HL-60 (cell line): ENCODE measurements around the gene GALNT7.

ENCODE experiments used
- DNase-seq, 2 experiments: peaks; one replicate each; pipeline ENCODE4 v3.0.0-alpha.2; 2010 to 2020; ENCODE audit warnings: low read depth in 1 of 2, low spot score in 1 of 2
- H3K27ac ChIP-seq: fragments of 250-450 bp; sonication (Bioruptor Pico); replicated peaks from 2 replicates; pipeline ENCODE4 v1.5.1; 2020; ENCODE audit warnings: mild to moderate bottlenecking, moderate library complexity
- H3K27me3 ChIP-seq: fragments of 250-450 bp; sonication (Bioruptor Pico); 2 replicates; pipeline ENCODE4 v1.5.1; 2021; ENCODE audit warnings: mild to moderate bottlenecking, moderate library complexity; ENCODE audit not compliant: insufficient read depth, poor library complexity, severe bottlenecking
- H3K4me3 ChIP-seq: replicated peaks from 2 replicates; pipeline ENCODE4 v1.5.1; 2011; ENCODE audit warnings: mild to moderate bottlenecking, control low read depth, low read length; ENCODE audit not compliant: insufficient read depth
- CTCF ChIP-seq: IDR thresholded peaks from one replicate; pipeline ENCODE4 v1.5.1; 2011; ENCODE audit warnings: low read length, control low read depth, inconsistent platforms; ENCODE audit not compliant: insufficient read depth
- GABPA ChIP-seq: IDR thresholded peaks from 2 replicates; pipeline ENCODE4 v1.6.1; 2012; ENCODE audit warnings: low read depth
- POLR2AphosphoS5 ChIP-seq: IDR thresholded peaks from 2 replicates; pipeline ENCODE4 v1.6.1; 2012; ENCODE audit warnings: low read depth
- SPI1 ChIP-seq: IDR thresholded peaks from 2 replicates; pipeline ENCODE4 v1.6.1; 2012; ENCODE audit warnings: low read depth, mild to moderate bottlenecking, borderline replicate concordance
- TF ChIP-seq, protein P1 (sequence below): IDR thresholded peaks from 2 replicates; pipeline ENCODE4 v1.6.1; 2012; ENCODE audit warnings: low read depth; ENCODE audit not compliant: insufficient replicate concordance

Gene GALNT7

DNA sequence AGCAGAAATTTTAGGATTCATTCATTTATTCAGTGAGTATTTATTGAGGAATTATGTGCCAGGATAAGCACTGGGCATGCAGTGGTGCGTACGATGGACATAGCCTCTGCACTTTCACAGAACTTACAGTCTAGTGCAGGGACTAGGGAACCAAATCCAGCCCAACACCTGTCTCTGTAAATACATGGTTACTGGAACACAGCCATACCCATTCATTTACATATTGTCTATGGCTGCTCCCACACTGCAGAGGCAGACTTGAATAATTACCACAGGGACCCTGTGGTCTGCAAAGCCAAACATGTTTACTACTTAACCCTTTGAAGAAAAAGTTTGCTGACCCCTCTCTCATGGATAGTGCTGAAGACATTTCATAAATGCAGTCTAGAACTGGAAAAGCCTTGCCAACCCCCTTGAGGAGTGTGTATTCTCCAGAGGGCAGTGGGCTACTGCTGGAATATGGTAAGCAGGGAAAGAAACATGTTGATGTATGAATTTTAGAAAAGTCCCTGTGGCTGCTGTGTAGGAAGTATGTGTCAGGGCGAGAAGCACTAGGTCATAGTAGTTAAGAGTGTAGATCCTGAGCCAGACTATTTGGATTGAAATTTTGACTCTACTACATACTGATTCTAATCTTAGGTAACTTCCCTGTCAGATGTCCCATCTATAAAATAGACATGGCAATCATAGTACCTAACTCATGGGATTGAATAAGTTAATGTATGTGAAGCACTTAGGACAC lies 75.5 kb downstream of the GALNT7 start:
- Histone ChIP-seq H3K27me3 (no peaks in the 10 kb centered on the region), H3K27ac (no peak overlapping the region), H3K4me3 (no peak overlapping the region)
- no peak for TF ChIP-seq POLR2AphosphoS5
- no peak for TF ChIP-seq CTCF
- TF ChIP-seq GABPA, result no peak
- TF ChIP-seq SPI1, result no peak
- DNase-seq, result no peak

DNA sequence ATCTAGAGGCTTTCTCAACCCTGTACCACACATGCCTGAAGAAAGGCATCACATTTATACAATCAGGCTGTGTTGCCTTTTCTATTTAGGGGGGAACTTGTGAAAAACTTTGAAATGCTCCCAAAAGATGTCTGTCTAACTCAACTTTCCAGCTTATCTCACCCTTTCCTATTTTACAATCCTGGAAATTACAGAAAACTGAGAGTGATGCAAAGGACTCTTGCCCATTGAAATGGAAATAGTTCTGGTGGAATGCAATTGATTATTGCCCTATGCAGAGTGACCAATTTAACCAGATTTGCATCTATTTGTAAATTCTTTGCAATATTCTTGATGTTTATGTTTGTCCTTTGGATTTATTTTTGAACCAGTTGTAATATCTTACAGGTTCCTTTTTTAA lies 77.3 kb downstream of the GALNT7 start:
- Histone ChIP-seq H3K27me3 (no peaks in the 10 kb centered on the region), H3K27ac (no peak overlapping the region), H3K4me3 (no peak overlapping the region)
- no peak for DNase-seq
- TF ChIP-seq, protein P1, sequence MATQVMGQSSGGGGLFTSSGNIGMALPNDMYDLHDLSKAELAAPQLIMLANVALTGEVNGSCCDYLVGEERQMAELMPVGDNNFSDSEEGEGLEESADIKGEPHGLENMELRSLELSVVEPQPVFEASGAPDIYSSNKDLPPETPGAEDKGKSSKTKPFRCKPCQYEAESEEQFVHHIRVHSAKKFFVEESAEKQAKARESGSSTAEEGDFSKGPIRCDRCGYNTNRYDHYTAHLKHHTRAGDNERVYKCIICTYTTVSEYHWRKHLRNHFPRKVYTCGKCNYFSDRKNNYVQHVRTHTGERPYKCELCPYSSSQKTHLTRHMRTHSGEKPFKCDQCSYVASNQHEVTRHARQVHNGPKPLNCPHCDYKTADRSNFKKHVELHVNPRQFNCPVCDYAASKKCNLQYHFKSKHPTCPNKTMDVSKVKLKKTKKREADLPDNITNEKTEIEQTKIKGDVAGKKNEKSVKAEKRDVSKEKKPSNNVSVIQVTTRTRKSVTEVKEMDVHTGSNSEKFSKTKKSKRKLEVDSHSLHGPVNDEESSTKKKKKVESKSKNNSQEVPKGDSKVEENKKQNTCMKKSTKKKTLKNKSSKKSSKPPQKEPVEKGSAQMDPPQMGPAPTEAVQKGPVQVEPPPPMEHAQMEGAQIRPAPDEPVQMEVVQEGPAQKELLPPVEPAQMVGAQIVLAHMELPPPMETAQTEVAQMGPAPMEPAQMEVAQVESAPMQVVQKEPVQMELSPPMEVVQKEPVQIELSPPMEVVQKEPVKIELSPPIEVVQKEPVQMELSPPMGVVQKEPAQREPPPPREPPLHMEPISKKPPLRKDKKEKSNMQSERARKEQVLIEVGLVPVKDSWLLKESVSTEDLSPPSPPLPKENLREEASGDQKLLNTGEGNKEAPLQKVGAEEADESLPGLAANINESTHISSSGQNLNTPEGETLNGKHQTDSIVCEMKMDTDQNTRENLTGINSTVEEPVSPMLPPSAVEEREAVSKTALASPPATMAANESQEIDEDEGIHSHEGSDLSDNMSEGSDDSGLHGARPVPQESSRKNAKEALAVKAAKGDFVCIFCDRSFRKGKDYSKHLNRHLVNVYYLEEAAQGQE, result no peak
- TF ChIP-seq SPI1 (no peak), POLR2AphosphoS5 (no peak), GABPA (no peak), CTCF (no peak)

DNA sequence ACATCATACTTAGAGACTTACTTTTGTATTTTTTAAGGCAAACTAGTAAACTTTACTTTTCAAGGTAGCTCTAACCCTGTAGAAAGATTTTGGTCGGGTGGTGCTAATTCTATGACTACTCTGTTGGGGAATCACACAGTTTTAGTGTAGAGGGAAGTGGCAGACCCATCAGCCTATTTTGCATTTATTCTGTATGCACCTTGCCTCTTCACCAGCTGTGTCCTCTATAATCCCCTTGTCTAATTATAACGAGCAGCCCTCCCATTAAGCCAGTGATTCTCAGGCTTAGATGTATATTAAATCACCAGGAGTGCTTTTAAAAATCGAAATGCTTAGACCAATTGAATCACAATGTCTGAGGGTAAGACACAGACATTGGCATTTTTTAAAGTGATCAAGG lies 78.1 kb downstream of the GALNT7 start:
- DNase-seq, result no peak
- H3K4me3 ChIP-seq, result no peak overlapping the region
- TF ChIP-seq SPI1 (no peak), POLR2AphosphoS5 (no peak), GABPA (no peak), CTCF (no peak)
- TF ChIP-seq, protein P1, result no peak
- H3K27me3 ChIP-seq, result no peaks in the 10 kb centered on the region
- no peak overlapping the region for H3K27ac ChIP-seq

DNA sequence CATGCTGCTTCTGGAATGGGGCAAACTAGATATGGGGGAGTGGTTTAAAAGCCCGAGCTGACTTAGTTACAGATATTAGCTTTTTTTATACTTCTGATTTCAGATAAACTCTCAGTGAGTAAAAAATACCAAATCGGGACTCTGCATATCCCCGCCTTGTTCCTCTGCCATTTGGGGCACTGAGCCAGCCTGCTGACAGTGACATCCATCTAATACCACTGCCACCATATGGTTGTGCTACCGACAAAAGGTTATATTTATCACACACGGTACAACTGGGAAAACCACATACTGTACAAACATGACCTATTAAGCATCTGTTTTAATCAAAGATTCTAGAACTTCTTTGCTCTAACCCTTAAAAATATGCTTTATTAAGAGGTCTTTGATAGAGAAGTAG lies 78.7 kb downstream of the GALNT7 start:
- TF ChIP-seq, protein P1, result no peak
- TF ChIP-seq POLR2AphosphoS5 (no peak), CTCF (no peak), GABPA (no peak), SPI1 (no peak)
- no peak overlapping the region for H3K27ac ChIP-seq
- no peak overlapping the region for H3K4me3 ChIP-seq
- DNase-seq, result no peak
- no peaks in the 10 kb centered on the region for H3K27me3 ChIP-seq
